GM12873 (cell line): ENCODE data around the gene C1orf122.

ENCODE experiments used
- TF ChIP-seq, protein P1 (sequence below): IDR thresholded peaks from 2 replicates; pipeline ENCODE4 v1.5.1; 2012; ENCODE audit warnings: low read depth, mild to moderate bottlenecking, moderate library complexity, low read length, control low read depth; ENCODE audit not compliant: insufficient read depth; ENCODE audit errors: missing control alignments

Gene C1orf122

DNA sequence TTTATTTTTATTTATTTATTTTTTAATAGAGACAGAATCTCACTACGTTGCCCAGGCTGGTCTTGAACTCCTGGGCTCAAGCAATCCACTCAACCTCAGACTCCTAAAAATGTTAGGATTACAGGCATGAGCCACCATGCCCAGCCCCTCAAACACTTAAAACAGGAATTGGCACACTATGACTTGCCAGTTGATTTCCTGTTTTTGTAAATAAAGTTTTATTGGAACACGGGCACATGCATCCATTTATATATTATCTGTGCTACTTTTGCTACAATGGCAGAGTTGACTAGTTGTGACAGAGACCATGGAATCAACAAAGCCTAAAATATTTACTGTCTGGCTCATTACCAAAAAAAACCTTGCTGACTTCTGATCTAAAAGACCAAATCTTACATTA lies 16.4 kb downstream of the C1orf122 start:
- TF ChIP-seq, protein P1, sequence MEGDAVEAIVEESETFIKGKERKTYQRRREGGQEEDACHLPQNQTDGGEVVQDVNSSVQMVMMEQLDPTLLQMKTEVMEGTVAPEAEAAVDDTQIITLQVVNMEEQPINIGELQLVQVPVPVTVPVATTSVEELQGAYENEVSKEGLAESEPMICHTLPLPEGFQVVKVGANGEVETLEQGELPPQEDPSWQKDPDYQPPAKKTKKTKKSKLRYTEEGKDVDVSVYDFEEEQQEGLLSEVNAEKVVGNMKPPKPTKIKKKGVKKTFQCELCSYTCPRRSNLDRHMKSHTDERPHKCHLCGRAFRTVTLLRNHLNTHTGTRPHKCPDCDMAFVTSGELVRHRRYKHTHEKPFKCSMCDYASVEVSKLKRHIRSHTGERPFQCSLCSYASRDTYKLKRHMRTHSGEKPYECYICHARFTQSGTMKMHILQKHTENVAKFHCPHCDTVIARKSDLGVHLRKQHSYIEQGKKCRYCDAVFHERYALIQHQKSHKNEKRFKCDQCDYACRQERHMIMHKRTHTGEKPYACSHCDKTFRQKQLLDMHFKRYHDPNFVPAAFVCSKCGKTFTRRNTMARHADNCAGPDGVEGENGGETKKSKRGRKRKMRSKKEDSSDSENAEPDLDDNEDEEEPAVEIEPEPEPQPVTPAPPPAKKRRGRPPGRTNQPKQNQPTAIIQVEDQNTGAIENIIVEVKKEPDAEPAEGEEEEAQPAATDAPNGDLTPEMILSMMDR = no peak

DNA sequence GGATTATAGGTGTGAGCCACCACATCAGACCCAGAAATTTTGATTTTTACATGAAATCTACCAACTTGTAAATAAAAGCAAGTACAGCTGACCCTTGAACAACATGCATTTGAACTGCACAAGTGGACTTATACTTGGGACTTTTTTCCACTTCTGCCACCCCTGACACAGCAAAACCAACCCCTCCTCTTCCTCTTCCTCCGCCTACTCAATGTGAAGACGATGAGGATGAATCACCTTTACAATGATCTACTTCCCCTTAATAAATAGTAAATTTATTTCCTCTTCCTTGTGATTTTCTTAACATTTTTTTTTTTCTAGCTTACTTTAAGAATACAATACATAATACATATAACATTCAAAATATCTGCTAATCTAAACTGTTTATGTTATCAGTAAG lies 17.9 kb downstream of the C1orf122 start:
- TF ChIP-seq, protein P1 = no peak

DNA sequence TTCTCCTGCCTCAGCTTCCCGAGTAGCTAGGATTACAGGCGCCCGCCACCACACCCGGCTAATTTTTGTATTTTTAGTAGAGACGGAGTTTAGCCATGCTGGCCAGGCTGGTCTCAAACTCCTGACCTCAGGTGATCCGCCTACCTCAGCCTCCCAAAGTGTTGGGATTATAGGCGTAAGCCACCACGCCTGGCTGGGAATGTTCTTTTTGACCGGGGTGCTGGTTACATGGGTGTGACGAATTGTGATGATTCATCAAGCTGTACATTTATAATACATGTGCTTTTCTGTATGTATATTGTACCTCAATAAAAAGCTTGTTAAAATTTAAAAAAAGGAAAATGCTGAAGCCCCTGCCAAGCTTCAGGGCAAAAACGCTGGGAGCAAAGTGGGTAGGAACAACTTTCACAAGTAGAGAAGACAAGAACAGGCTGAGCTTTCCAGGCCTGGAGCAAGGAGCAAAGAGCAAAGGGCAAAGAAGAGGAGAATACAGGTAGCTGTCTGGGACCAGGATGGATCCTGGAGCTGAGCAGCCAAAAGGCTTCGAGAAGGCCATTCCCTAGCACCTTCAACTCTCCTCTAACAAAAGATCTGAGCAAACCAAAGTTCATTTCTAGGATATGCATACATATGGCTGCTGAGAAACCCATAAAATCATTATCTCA lies 21.0 kb downstream of the C1orf122 start:
- TF ChIP-seq, protein P1 = no peak

DNA sequence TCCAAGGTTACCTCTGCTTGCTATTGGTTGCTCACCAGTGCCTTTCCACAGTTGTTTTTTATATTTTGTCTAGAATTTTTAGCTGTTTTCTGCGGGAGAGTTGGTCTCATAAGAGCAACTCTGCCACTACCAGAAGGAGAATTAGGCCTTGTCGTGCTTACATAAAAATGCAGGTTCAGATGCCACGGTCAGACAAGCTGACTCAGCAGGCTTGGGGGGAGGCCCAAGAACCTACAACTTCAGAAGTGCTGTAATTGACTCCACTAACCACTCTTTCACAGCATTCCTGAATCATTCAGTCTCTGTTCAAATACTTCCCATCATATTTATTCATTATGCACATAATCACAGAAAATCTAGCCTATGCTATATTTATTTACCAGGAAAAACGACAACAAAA lies 23.5 kb downstream of the C1orf122 start:
- TF ChIP-seq, protein P1 = no peak

DNA sequence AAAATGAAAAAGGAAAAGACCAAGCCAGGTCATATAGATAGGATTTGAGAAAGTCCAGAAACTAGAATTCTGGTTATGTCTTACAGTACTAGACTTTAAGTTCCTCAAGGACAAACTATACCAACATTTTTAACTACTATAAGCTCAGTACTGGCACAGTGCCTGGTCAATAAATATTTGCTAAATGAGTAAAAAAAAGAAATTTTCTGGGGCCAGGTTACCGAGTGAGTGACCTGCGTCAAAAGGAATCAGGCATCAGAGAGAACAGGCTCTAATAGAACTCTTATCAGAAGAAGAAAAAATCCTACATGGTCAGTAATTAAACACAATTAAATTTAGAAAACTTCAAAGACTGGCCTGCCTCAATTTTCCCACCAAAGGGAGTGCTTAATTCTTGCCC lies 24.2 kb downstream of the C1orf122 start:
- TF ChIP-seq, protein P1 = no peak

DNA sequence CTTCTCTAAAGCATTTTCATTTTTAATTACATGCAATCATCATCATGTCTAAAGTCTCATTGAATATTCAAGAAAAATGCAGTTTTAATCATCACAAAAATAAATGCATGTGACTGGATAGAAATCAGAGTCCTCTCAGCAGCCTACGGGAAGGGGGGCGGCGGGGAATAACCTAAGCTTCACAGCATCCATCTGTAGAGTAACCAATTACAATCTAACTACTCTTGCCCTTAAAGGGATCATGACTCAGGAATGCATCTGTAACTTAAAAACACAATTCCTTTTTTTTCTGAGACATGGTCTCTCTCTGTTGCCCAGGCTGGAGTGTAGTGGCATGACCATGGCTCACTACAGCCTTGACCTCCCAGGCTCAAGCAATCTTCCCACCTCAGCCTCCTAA lies 29.2 kb downstream of the C1orf122 start:
- TF ChIP-seq, protein P1 = no peak

DNA sequence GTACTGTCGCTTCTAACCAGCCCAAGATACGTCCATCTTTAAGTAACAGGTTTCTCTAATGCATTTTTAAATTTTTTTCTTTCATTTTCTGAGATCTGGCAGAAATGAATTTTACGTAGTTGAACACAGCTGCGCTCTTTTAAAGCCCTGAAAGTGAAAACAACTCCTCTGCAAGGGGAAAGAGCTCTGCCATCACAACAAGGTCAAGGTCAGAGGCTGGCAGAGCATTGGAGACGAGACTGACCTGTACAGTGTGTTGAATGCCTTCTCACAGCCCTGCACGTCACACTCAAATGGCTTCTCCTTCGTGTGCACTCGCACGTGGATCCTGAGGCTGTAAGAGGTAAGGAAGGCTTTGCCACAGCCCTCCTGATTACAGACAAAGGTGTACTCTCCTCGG lies 32.1 kb downstream of the C1orf122 start:
- TF ChIP-seq, protein P1 = no peak
